Stimulated activated CD4-positive, alpha-beta T cell treated with anti-CD3 and anti-CD28 coated beads, Interleukin-1b, Interleukin-23, amount 100 ng/mL, for 1 hour (primary cell): ENCODE data around the gene ZNF33B.
"Not testable (repeated sequence)": the region's sequence is repeated elsewhere in the genome, so short reads cannot be mapped to it uniquely, and the experiment has no call there.

Source experiments
- DNase-seq, 2 donors: peaks; one replicate each; pipeline ENCODE4 v3.0.0-alpha.2; 2020; ENCODE audit warnings: low read depth in 2 of 2

ZNF33B gene

GRCh38 chr10:42615419-42615818, 23.0 kb downstream of the ZNF33B start:
- DNase-seq = no peak

GRCh38 chr10:42609872-42610271, 28.5 kb downstream of the ZNF33B start:
- no peak for DNase-seq

GRCh38 chr10:42598249-42598873, 40.0 kb downstream of the ZNF33B start:
- no peak for DNase-seq

- no peak for DNase-seq
These were observed 42.2 kb downstream of the ZNF33B start for GRCh38 chr10:42596196-42596595.

- DNase-seq = no peak
These were observed 44.1 kb downstream of the ZNF33B start for GRCh38 chr10:42594246-42594650.

- DNase-seq = no peak
These were observed 45.1 kb downstream of the ZNF33B start for GRCh38 chr10:42593284-42593683.

GRCh38 chr10:42583828-42584227, 54.5 kb downstream of the ZNF33B start:
- no peak for DNase-seq

- DNase-seq = no peak
These were observed 60.4 kb downstream of the ZNF33B start for GRCh38 chr10:42578019-42578418.

GRCh38 chr10:42576338-42576737, 62.0 kb downstream of the ZNF33B start:
- DNase-seq = no peak

GRCh38 chr10:42574336-42574735, 64.0 kb downstream of the ZNF33B start:
- DNase-seq = no peak

- DNase-seq = no peak
These were observed 81.4 kb downstream of the ZNF33B start for GRCh38 chr10:42556931-42557330.

GRCh38 chr10:42553576-42553975, 84.8 kb downstream of the ZNF33B start:
- not testable (repeated sequence) for DNase-seq

- DNase-seq = no peak
These were observed 85.3 kb downstream of the ZNF33B start for GRCh38 chr10:42553064-42553407.

- peak; percentile 86 to 87 for DNase-seq
These were observed 85.9 kb downstream of the ZNF33B start for GRCh38 chr10:42552188-42553063.

GRCh38 chr10:42551582-42552187, 86.7 kb downstream of the ZNF33B start:
- no peak for DNase-seq

GRCh38 chr10:42549851-42550250, 88.5 kb downstream of the ZNF33B start:
- DNase-seq = no peak

- no peak for DNase-seq
These were observed 90.1 kb downstream of the ZNF33B start for GRCh38 chr10:42548254-42548653.

- DNase-seq = no peak
These were observed 93.4 kb downstream of the ZNF33B start for GRCh38 chr10:42544945-42545344.

- no peak for DNase-seq
These were observed 94.5 kb downstream of the ZNF33B start for GRCh38 chr10:42543840-42544372.
